HG03565 (cell line): ENCODE data around the gene TRRAP.
"Not testable (repeated sequence)": the region's sequence is repeated elsewhere in the genome, so short reads cannot be mapped to it uniquely, and the experiment has no call there.

ENCODE experiments used
- ATAC-seq: cut with Tn5 transposase; IDR thresholded peaks from one replicate; pipeline ENCODE4 v1.9.1; 2021; ENCODE audit warnings: mild to moderate bottlenecking, moderate library complexity; ENCODE audit not compliant: unreplicated experiment

The TRRAP gene

DNA sequence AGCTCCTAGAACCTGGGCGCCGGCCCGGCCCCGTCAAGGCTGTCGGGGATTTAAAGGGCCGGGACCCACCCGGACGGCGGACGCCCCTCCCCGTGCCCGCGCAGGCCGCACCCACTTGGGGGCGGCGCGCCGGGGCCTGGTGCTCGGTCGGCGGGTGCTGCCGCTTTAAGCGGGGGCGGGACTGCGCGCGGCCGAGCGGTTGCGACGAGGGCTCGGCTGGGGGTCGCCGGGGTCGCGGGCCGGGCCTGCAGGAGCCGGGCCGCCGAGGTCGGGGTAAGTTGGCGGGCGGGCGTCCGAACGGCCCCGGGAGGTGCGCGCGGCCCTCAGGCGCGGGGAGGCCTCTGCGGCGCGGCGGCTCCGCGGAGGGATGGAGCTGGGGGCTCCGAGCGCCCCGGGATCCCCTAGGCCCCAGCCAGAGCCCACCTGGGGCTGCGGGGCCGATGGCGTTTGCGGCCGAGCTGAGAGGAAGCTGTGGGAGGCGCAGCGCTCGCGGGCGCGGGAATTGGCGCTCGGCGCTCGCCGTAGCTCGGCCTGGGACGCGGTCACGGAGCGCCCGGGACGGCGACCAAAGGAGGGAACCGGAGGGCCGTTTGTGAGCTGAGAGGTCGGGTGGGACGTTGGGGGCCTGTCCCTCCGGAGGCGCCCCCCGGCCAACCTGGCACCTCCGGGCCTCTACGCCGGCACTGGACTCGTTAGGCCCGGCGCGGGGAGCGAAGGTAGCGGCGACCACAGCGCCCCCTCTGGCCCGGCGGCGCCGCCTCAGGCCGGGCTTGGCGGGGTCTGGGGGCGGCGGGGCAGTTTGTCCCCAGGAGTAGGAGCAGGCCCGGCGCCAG, at the start of gene TRRAP:
TSS of gene TRRAP (plus strand) at position 168 of the 833 bp plus-strand sequence. CDS start 2,619 bp downstream, outside the sequence.
- peak; percentile 45 for ATAC-seq

DNA sequence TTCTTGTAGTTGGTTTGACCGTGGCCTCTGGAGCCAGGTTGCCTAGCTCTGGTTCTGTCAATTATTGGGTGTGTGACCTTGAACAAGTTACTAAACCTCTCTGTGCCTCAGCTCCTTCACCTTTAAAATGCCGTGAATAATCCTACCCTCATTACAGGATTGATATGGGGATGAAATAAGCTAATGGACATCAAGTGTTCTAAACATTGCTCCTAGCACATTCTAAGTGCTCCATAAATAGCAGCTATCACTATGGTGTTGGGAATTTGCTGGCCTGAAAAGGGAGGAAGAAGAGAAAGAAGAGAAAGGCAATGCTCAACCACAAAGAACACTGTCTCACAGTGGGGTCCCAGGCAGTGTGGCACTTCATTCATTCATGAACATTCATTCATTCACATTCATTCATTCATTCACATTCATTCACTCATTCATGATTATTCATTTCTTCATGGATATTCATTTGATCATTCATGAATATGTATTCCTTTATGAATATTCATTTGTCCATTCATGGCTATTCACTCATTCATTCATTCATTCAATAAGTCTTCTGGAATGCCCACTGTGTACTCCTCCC, 47.3 kb upstream of the TRRAP start:
- no peak for ATAC-seq

DNA sequence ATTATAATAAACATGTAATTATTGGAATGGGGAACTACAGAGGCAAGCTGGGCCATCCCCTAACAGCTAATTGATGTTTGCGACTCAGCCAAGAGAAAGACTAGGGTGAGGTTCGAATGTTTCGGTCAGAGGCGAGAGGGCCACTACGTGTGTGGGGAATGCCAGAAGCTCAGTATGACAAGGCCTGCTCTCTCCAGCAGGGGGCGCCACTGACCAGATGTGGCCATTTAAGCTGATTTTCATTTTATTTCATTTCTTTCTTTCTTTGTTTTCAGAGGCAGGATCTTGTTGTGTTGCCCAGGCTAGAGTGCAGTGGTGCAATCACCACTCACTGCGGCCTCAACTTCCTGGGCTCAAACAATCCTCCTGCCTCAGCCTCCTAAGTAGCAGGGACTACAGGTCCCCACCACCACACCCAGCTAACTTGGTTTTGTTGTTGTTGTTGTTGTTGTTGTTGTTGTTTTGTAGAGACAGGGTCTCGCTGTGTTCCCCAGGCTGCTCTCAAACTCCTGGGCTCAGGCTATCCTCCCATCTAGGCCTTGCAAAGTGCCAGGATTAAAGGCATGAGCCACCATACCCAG, 46.6 kb upstream of the TRRAP start:
- no peak for ATAC-seq

DNA sequence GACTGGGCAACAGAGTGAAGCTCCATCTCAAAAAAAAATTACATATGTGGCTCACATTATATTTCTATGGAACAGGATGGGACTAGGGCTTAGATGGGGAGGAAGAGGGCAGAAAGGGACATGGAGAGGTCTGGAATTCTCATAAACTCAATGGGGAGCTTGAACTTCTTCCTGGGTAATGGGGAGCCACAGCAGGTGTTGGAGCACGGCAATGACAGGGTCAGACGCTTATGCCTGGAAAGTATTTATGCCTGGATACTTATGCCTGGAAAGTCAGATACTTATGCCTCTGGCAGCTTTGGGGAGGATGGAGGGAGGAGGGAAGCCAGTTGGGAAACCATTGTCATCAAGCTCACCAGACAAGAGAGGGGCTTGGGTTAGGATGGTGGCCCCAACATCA, 45.3 kb upstream of the TRRAP start:
- no peak for ATAC-seq

DNA sequence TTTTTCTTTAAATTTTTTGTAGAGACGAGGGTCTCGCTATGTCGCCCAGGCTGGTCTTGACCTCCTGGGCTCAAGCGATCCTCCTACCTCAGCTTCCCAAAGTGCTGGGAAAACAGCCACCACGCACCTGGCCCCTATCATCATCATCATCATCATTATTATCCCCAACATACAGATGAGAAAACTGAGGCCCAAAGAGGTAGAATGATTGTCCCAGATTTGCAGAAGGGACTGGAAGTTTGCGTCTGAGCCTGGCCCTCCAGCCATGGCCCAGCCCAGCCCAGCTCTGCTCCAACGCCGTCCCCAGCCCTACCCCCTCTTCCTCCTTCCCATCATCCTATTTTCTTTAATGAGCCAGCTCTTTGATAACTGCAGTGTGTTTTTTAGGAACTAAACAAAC, 43.4 kb upstream of the TRRAP start:
- no peak for ATAC-seq

DNA sequence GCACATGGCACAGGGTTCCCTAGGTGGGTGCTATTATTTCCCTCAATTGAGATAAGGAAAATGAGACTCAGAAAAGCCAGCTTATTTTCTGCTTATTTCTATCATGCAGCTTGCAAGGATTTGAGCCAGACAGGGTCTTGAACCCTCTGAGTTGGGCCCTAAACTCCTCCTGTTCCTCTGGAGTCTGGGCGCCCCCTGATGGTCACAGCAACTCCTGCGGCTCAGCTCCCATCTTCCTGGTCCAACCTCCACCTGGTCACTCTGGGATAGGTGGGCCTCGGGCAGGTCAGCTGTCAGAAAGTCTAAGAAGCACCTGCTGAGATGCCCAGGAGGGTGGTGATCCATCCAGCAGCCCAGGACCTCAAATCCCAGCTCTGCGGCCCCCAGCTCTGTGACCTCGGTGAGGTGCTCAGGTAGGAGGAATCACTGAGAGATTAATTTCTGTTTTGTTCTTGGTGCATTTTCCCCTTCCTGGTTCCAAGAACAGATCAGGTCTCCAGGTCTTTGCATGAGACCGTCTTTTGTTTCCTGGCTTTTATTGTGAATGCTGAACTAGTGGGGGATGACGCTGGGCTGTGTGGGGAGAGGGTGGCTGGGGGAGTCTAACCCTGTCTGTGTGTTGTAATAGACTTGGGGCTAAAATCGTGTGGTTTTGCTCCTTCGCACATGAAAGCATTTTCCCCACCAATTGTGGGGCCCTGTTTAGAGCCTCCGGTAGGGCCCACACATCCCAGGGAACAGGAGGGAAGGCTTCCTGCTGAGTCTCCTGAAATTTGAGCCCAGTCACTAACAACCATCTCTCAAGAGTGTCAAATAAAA, 41.3 kb upstream of the TRRAP start:
- ATAC-seq: no peak

DNA sequence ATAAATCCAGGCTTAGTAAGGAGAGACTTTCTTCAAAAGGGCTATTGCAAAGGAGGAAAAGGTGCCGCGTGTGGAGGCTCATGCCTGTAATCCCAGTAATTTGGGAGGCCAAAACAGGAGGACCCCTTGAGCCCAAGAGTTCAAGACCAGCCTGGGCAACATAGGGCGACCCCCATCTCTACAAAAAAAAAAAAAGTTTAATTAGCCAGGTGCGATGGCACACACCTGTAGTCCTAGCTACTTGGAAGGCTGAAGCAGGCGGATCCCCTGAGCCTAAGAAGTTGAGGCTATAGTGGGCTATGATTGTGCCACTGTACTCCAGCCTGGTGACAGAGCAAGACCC, 40.7 kb upstream of the TRRAP start:
- ATAC-seq: no peak

DNA sequence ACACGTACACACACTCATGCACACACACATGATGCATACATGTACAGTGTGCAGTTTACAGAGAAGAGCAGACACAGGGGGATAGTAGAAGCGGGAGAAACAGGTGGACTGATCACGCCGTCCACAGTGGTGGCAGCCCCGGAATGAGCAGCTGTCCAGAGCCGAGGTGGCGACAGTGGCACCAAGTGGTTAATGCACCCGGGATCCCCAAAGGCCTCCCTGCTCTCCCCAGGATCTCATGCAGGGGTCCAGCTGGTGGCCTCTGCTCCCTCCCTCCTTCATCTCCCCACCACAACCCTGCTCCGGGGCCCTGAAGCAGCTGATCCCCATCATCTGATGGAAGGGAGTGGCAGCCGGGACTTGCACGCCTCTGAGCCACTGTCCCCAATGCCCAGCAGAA, 38.2 kb upstream of the TRRAP start:
- no peak for ATAC-seq

DNA sequence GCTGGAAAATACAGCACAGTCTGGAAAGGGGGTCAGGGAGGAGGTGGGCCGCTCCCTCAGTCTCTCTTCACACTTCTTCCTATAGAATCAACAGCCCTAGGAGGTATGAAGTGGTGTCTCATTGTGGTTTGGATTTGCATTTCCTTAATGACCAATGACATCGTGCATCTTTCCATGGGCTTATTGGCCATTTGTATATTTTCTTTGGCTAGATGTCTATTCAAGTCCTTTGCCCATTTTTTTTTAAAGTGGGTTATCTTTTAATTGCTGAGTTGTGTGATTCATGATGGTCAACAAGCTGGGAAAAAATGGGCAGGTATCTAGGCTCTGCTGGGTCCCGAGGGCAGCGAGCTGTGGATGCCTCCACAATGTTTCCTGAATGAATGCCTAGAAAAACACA, 37.6 kb upstream of the TRRAP start:
- ATAC-seq: no peak

DNA sequence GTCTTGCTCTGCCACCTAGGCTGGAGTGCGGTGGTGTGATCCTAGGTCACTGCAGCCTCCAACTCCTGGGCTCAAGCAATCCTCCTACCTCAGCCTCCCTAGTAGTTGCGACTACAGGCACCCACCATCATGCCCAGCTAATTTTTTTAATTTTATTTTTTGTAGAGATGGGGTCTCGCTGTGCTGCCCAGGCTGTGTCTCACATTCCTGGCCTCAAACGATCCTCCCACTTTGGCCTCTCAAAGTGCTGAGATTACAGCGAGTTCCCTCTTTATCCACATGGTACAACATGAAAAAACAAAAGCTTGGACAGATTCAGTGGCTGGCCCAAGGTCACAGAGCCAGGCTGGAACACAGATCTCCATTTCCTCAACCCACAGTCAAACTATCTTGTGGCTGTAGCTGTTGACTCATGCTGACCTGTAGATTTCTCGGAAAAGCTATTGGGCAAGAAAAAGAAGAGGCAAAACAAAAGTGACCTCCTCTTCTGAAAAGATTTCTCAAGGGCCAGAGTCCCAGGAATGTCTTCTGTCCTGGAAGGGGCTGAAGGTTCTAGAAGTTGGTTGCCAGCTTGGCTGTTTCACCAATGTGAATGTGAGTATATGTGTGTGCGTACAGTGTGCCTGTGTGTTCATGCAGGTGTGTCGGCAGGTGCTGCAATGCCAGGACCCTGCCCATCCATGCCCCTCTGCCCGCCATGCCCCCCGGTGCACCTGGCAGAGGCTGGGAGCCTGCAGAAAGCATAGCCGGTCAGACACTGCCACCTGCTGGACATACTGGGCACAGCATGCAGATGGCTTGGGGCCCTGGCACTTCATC, 36.9 kb upstream of the TRRAP start:
- no peak for ATAC-seq

DNA sequence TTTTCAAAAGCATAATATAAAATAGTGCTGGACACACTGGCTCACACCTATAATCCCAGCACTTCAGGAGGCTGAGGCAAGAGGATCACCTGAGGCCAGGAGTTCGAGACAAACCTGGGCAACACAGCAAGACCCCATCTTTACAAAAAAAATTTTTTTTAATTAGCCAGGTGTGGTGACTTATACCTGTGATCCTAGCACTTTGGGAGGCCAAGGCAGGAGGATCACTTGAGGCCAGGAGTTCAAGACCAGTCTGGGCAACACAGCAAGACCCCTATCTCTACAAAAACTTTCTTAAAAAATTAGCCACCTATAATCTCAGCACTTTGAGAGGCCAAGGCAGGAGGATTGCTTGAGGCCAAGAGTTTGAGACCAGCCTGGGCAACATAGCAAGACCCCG, 35.8 kb upstream of the TRRAP start:
- ATAC-seq: not testable (repeated sequence)

DNA sequence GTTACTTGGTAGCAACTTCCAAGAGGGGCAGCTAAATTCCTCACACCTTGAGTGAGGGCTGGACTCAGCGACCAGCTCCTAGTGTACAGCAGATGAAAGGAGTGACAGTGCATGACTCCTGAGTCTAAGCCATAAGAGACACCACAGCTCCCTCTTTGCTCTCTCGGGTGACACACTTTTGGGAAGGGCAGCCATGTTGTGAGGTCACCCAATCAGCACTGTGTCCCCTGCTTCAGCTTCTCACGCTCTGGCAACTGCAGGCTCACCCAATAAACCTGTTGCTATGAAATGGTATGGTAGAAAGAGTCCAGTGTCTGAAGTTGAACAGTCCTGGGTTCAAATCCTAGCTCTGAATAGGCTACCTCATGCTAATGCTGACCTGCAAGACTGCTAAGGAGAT, 29.4 kb upstream of the TRRAP start:
- no peak for ATAC-seq

DNA sequence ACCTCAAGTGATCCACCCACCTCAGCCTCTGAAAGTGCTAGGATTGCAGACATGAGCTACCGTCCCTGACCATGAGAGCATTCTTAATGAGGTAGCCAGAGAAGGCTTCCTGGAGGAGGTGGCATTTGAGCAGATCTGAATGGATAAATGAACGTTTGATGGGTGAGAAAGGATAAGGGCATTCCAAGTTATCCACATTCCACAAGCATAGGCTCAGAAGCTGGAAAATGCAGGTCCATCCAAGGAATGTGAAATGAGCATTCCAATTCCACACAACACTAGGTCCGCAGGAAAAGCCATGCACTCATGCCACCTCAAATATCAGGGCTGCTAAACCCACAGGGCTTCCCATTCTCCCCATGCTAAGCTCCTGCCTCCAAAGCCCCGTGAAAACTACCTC, 25.5 kb upstream of the TRRAP start:
- no peak for ATAC-seq

DNA sequence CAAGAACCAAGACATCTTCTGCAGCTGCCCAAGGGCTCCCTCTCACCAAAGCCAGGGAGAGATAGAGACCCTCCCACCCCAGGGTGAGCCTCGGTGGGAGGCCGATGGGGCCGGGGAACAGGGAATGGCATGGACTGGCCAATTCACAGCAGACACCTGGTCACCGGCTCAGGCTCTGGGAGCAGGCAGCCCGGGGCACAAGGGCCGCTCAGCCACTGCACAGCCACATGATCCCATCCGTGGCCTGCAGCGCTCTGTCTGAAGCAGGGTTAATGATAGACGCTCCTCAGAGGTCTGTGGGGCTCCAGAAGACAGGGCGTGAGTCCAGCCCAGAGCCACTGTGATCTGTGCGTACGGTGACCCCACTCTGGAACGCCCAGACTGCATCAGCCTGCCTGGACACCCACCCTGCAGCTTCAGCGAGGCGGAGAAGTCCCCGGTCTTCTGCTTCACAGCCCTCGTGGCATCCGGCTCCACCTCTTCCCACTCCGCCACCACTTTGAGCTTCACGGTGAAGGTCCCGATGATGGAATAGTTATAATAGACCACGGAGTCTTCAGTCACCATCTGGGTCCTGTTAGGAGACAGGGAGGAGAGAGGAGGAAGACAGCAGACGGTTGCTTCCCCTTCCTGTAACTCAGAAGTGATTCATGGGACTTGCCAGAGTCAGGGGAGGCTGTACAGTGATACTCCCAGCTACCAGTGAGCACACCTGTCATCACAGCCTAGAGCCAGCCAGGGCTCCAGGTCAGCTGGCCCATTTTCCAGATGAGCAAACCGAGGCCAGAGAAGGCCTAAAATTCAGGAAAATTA, 22.5 kb upstream of the TRRAP start:
- no peak for ATAC-seq

DNA sequence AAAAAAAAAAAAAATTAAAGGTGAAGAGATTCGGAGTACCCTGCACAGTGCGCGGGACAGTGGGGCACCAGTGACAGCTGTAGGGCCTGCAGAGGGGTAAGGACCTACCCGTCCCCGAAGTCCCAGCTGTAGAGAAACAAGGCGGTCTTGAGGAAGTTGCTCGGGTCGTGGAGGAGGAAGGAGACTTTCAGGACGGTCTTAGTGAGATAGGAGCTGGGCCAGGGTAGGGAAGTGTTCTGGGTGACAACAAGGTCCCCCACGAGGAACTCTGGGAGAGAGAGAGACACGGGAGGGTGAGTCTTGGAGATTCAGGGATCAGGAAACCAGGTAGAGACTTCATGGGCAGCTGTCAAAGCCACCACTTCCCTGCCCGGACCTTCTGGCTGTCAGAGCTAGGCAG, 18.3 kb upstream of the TRRAP start:
- ATAC-seq: no peak

DNA sequence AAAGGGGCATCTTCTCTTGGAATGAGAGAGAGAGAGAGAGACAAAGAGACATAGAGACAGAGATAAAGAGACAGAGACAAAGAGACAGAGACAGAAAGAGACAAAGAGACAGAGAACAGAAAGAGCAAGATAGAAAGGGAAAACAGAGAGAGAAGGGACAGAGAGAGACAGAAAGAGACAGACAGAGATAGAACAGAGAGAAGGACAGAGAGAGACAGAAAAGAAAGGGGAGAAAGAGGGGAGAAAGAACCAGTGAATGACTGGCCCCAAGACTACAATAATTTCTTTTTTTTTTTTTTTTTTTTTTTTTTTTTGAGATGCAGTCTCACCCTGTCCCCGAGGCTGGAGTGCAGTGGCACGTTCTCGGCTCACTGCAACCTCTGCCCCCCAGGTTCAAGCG, 16.1 kb upstream of the TRRAP start:
- no peak for ATAC-seq

DNA sequence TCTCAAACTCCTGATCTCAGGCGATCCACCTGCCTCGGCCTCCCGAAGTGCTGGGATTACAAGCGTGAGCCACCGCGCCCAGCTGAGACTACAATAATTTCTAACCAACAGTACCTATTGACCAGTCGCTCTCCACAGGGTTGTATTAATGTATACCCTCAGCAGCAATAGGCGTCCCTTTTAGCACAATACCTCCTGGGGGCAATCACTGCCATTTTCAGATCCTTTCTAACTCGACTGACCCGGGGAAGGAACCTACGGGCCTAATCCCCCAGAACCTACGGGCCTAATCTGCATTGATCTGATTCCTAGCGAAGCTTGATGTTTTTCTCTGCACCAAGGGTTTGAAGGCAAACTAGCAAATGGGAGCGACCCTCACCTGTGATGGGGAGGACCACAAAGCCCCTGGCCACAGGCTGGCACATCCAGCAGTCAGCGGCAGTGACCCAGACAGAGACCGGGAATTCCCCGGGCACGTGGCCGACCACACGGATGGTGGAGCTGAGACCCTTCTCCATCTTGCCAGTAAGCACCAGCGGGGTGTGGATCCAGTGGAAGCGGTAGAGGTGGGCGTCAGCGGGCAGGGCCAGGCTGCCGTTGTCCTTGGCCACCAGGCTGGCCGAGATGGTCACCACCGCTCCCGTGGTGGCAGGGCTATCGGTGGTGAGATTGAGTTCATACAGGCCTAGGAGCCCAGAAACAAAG, 15.5 kb upstream of the TRRAP start:
- ATAC-seq: no peak

DNA sequence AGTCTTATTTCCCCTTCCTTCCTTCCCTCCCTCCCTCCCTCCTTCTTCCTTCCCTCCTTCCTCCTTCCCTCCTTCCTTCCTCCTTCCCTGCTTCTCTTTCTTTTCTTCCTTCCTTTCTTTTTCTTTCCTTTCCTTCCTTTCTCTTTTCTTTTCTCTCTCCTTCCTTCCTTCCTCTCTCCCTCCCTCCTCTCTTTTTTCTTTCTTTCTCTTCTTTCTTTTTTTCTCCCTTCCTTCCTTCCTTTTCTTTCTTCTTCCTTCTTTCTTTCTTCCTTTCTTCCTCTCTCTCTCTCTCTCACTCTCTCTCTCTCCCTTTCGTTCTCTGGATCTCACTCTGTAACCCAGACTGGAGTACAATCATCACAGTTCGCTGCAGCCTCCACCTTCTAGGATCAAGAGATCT, 14.7 kb upstream of the TRRAP start:
- ATAC-seq: no peak

DNA sequence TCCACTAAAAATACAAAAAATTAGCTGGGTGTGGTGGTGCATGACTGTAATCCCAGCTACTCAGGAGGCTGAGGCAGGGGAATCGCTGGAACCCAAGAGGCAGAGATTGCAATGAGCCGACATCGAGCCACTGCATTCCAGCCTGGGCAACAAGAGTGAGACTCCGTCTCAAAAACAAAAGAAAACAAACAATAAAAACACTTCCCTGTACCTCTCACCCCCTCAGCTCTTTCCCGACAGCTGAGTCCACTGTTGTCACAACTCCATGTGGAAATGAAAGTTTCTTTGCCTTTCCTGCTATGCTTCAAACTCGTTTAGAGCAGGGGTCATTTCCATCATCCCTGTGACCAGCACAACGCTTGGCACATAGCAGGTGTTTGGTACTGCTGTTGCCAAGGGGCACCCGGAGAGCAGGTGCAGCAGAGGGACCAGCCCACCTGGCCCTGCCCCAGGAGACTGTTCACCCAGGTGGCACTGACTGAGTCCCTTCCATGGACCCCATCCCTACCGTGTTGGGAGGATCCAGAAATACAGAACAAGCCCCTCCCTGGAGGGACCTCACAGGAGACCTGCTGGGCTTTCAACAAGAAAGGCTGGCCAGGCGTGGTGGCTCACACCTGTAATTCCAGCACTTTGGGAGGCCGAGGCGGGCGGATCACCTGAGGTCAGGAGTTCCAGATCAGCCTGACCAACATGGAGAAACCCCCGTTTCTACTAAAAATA, 13.4 kb upstream of the TRRAP start:
- no peak for ATAC-seq
